ENCODE data around the gene TMCO4. TPM values are rescaled to one million over a fixed set of nuclear protein-coding genes. Genes with fewer than 3 reads are reported as not detected.

The TMCO4 gene
- total and polyA plus RNA-seq, 10 of the 15 experiments (the other 5 are each of a cell fraction or from before 2014, with no cell fraction given), result 2.4 to 20.8 (median 13.0) TPM

DNA sequence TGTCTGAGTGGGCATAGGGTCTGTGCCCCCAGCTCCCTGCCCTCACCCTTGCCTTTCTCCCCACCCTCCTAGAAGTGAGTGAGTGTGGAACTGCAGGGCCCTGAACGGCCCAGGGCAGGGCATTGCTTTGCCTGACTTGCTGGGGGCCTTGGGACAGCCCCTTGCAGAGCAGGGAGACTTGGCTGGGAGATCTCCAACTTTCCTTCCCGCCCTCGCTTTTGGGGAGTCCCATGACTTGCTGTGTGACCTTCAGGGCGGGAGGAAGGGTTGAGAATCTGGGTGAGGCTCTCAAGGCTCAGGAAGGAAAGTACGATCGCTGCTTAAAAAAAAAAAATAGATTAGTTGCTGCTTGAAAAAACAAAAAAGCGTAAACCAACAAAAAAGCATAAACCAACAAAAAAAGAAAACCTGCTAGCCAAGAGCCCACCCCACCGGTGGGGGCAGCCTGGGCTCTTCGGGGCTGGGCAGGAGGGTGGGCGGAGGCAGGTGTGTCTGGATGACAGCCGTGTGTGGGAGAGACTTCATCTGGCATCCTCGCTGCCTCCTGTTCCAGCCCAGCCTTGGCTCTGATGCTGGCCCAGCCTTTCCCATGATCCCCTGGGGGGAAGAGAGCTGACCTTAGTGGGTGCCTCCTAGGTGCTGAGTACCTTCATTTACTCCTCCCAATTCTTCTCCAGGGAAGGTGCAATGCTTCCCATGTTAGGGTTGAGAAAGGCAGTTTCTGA, 149.1 kb downstream of the TMCO4 start (continued):
- TF ChIP-seq, protein P1, sequence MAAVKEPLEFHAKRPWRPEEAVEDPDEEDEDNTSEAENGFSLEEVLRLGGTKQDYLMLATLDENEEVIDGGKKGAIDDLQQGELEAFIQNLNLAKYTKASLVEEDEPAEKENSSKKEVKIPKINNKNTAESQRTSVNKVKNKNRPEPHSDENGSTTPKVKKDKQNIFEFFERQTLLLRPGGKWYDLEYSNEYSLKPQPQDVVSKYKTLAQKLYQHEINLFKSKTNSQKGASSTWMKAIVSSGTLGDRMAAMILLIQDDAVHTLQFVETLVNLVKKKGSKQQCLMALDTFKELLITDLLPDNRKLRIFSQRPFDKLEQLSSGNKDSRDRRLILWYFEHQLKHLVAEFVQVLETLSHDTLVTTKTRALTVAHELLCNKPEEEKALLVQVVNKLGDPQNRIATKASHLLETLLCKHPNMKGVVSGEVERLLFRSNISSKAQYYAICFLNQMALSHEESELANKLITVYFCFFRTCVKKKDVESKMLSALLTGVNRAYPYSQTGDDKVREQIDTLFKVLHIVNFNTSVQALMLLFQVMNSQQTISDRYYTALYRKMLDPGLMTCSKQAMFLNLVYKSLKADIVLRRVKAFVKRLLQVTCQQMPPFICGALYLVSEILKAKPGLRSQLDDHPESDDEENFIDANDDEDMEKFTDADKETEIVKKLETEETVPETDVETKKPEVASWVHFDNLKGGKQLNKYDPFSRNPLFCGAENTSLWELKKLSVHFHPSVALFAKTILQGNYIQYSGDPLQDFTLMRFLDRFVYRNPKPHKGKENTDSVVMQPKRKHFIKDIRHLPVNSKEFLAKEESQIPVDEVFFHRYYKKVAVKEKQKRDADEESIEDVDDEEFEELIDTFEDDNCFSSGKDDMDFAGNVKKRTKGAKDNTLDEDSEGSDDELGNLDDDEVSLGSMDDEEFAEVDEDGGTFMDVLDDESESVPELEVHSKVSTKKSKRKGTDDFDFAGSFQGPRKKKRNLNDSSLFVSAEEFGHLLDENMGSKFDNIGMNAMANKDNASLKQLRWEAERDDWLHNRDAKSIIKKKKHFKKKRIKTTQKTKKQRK (IDR thresholded peaks at IDR 0.05; ENCODE audit: low read depth, low read length), result no peak
- TF ChIP-seq BHLHE40 (IDR thresholded peaks at IDR 0.05; ENCODE audit: borderline replicate concordance in 1 of 2, low read depth in 2 of 2, low read length in 1 of 2), result no peak
- no peak for TF ChIP-seq WRNIP1 (IDR thresholded peaks at IDR 0.05; ENCODE audit: borderline replicate concordance, low read depth, low read length)
- TF ChIP-seq, protein P2, sequence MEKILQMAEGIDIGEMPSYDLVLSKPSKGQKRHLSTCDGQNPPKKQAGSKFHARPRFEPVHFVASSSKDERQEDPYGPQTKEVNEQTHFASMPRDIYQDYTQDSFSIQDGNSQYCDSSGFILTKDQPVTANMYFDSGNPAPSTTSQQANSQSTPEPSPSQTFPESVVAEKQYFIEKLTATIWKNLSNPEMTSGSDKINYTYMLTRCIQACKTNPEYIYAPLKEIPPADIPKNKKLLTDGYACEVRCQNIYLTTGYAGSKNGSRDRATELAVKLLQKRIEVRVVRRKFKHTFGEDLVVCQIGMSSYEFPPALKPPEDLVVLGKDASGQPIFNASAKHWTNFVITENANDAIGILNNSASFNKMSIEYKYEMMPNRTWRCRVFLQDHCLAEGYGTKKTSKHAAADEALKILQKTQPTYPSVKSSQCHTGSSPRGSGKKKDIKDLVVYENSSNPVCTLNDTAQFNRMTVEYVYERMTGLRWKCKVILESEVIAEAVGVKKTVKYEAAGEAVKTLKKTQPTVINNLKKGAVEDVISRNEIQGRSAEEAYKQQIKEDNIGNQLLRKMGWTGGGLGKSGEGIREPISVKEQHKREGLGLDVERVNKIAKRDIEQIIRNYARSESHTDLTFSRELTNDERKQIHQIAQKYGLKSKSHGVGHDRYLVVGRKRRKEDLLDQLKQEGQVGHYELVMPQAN (conservative IDR thresholded peaks at IDR 0.05), result no peak
- no peak for TF ChIP-seq EED (IDR thresholded peaks at IDR 0.05; ENCODE audit: low read depth)
